OCI-LY7 (cell line): Measurements from ENCODE around the gene C16orf46. TPM values are rescaled to one million over a fixed set of nuclear protein-coding genes. Genes with fewer than 3 reads are reported as not detected.

Source experiments
- BruUV-seq: library from RNA; stranded (reverse); fragments of 400-500 nt; replicated peaks from 2 replicates; lab custom pipeline; 2021; lab: Mats Ljungman, UMichigan
- CTCF ChIA-PET: fragments of 300-600 bp; sonication (Branson Sonifier 250); formaldehyde crosslinking; loops from one replicate; lab custom pipeline; 2022; ENCODE audit warnings: antibody characterized with exemption; ENCODE audit not compliant: unreplicated experiment; lab: Charles Lee
- POLR2A ChIA-PET: fragments of 300-600 bp; sonication (Branson Sonifier 250); formaldehyde crosslinking; loops from one replicate; lab custom pipeline; 2022; ENCODE audit warnings: antibody characterized with exemption; lab: Charles Lee
- DNase-seq: peaks from one replicate; pipeline ENCODE4 v3.0.0-alpha.2; 2015; ENCODE audit warnings: low spot score
- H2AFZ ChIP-seq: fragments of 200-600 bp; sonication (generic), shearing (Covaris generic); 2 replicates; pipeline ENCODE4 v1.6.1; 2014; ENCODE audit warnings: mild to moderate bottlenecking, antibody characterized with exemption, low read length, moderate library complexity
- H3K27ac ChIP-seq: fragments of 200-600 bp; sonication (generic); 2 replicates; pipeline ENCODE4 v1.5.1; 2014; ENCODE audit warnings: mixed run types, low read depth, mild to moderate bottlenecking, moderate library complexity, low read length, inconsistent platforms; ENCODE audit not compliant: poor library complexity, severe bottlenecking
- H3K36me3 ChIP-seq: fragments of 200-600 bp; sonication (generic); 2 replicates; pipeline ENCODE4 v1.6.1; 2014; ENCODE audit warnings: mild to moderate bottlenecking, antibody characterized with exemption, low read length, moderate library complexity, mixed read lengths; ENCODE audit not compliant: insufficient read depth
- H3K4me1 ChIP-seq: fragments of 200-600 bp; sonication (generic); 2 replicates; pipeline ENCODE4 v1.5.1; 2014; ENCODE audit warnings: mild to moderate bottlenecking, low read length; ENCODE audit not compliant: insufficient read depth, poor library complexity, severe bottlenecking
- H3K4me2 ChIP-seq: fragments of 200-600 bp; sonication (generic); 2 replicates; pipeline ENCODE4 v1.6.1; 2014; ENCODE audit warnings: mild to moderate bottlenecking, low read length
- H3K4me3 ChIP-seq: fragments of 200-600 bp; sonication (generic); 2 replicates; pipeline ENCODE4 v1.5.1; 2014; ENCODE audit warnings: mild to moderate bottlenecking, low read depth, low read length; ENCODE audit not compliant: poor library complexity, severe bottlenecking
- H3K79me2 ChIP-seq: fragments of 200-600 bp; sonication (generic); 2 replicates; pipeline ENCODE4 v1.6.1; 2016; ENCODE audit warnings: low read depth, mild to moderate bottlenecking, low read length, moderate library complexity, mixed read lengths; ENCODE audit not compliant: insufficient read depth
- H3K9me2 ChIP-seq: fragments of 200-600 bp; sonication (generic); 2 replicates; pipeline ENCODE4 v1.6.1; 2016; ENCODE audit warnings: mild to moderate bottlenecking, low read length, mixed read lengths; ENCODE audit not compliant: insufficient read depth
- H3K9me3 ChIP-seq: fragments of 200-600 bp; sonication (generic); 2 replicates; pipeline ENCODE4 v1.6.1; 2014; ENCODE audit warnings: mild to moderate bottlenecking, mixed run types, low read length, mixed read lengths
- H4K20me1 ChIP-seq: fragments of 200-600 bp; sonication (generic); 2 replicates; pipeline ENCODE4 v1.6.1; 2014; ENCODE audit warnings: mild to moderate bottlenecking, antibody characterized with exemption, low read length, moderate library complexity, mixed read lengths; ENCODE audit not compliant: insufficient read depth
- CTCF ChIP-seq: fragments of 200-600 bp; sonication (generic); conservative IDR thresholded peaks from 2 replicates; pipeline ENCODE4 v1.5.1; 2014; ENCODE audit warnings: mild to moderate bottlenecking, antibody characterized with exemption, low read length, moderate library complexity, mixed read lengths
- EZH2phosphoT487 ChIP-seq: fragments of 200-600 bp; sonication (generic); IDR thresholded peaks from 2 replicates; pipeline ENCODE4 v1.6.1; 2018; ENCODE audit warnings: low read depth, borderline replicate concordance, mild to moderate bottlenecking, mixed run types, antibody characterized with exemption, low read length, moderate library complexity, mixed read lengths
- intact Hi-C: fragments of 100-400 bp; cut with micrococcal nuclease; formaldehyde crosslinking; loops from one replicate; pipeline ENCODE4 v1.10.0; 2022; ENCODE audit not compliant: unreplicated experiment
- total RNA-seq, 2 experiments: library from RNA; depleted of rRNA in 1 of 2; stranded (reverse); fragments of >200 nt in 1 of 2; shearing (Covaris generic) in 1 of 2; gene quantifications; 2 replicates each; pipeline ENCODE4 v1.2.3, GENCODE V29; 2014 to 2022

C16orf46 gene
- total RNA-seq, 2 experiments from 2014 or later: 0.69 to 1.2 TPM

GRCh38 chr16:81071805-81072204 lies 5.2 kb downstream of the C16orf46 start:
- BruUV-seq: no TSS peak
- no peaks in the 10 kb centered on the region for H3K79me2 ChIP-seq

GRCh38 chr16:81070979-81071378 lies 6.1 kb downstream of the C16orf46 start:
- no TSS peak for BruUV-seq
- no peaks in the 10 kb centered on the region for H3K36me3 ChIP-seq
- no peaks in the 10 kb centered on the region for H3K9me2 ChIP-seq
- H4K20me1 ChIP-seq: no peaks in the 10 kb centered on the region
- no peaks in the 10 kb centered on the region for H3K9me3 ChIP-seq
- no peak for DNase-seq
- H3K4me1 ChIP-seq: peaks cover 4% of the 10 kb centered on the region
- intact Hi-C loops: no loop called here
- H3K4me2 ChIP-seq: no peak overlapping the region
- no peak overlapping the region for H2AFZ ChIP-seq
- ChIA-PET POLR2A (no interaction called here), CTCF (no interaction called here)
- H3K27ac ChIP-seq: no peak overlapping the region
- no peaks in the 10 kb centered on the region for H3K79me2 ChIP-seq
- TF ChIP-seq EZH2phosphoT487 (no peak), CTCF (no peak)
- H3K4me3 ChIP-seq: no peak overlapping the region

More at GRCh38 chr16:81071805-81072204, 5.2 kb downstream of the C16orf46 start:
- H3K9me3 ChIP-seq: no peaks in the 10 kb centered on the region
- ChIA-PET CTCF (no interaction called here), POLR2A (interaction anchor here (1.1 kb wide), 1 partner anchor 25 kb away, joined by 3 read pairs; no protein-coding TSS in a partner anchor)
- DNase-seq: no peak
- H3K9me2 ChIP-seq: no peaks in the 10 kb centered on the region
- intact Hi-C loops: no loop called here
- H3K4me1 ChIP-seq: peaks cover 8% of the 10 kb centered on the region
- no peak overlapping the region for H3K4me2 ChIP-seq
- no peak overlapping the region for H2AFZ ChIP-seq
- H3K4me3 ChIP-seq: no peak overlapping the region
- TF ChIP-seq CTCF (no peak), EZH2phosphoT487 (no peak)
- no peak overlapping the region for H3K27ac ChIP-seq
- H4K20me1 ChIP-seq: no peaks in the 10 kb centered on the region
- no peaks in the 10 kb centered on the region for H3K36me3 ChIP-seq

GRCh38 chr16:81069063-81069462 lies 8.0 kb downstream of the C16orf46 start:
- intact Hi-C loops: no loop called here
- Histone ChIP-seq H3K4me3 (no peak overlapping the region), H3K9me3 (no peaks in the 10 kb centered on the region), H4K20me1 (no peaks in the 10 kb centered on the region), H3K36me3 (no peaks in the 10 kb centered on the region), H3K9me2 (no peaks in the 10 kb centered on the region), H3K4me2 (no peak overlapping the region), H3K27ac (no peak overlapping the region), H2AFZ (no peak overlapping the region), H3K79me2 (no peaks in the 10 kb centered on the region), H3K4me1 (no peaks in the 10 kb centered on the region)
- no TSS peak for BruUV-seq
- no peak for DNase-seq
- ChIA-PET POLR2A (no interaction called here), CTCF (no interaction called here)
- TF ChIP-seq CTCF (no peak), EZH2phosphoT487 (no peak)
